ENCODE data around the gene MARVELD1. TPM values are rescaled to one million over a fixed set of nuclear protein-coding genes. Genes with fewer than 3 reads are reported as not detected.
"Not testable (repeated sequence)": the region's sequence is repeated elsewhere in the genome, so short reads cannot be mapped to it uniquely, and the experiment has no call there.

Gene MARVELD1
- total and polyA plus RNA-seq, 10 donors: 3.7 to 24.6 (median 12.9) TPM

DNA sequence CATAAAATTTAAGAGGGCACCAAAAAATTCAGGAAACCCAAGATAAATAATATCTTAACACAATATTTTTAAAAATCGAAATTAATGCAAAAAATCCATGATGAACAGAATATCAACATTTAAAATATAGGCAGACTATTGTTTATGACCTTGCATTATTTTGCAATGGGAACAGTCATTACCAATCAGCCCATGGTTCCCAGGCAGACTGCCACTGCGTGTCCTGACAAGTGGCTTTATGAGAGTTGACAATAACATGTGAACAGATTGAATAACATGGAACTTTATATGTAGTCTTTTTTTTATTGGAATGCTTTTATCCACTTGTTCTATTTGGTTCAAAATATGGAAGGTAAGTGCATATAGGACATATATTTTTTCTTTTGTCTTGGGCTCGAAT is 23.4 kb upstream of the MARVELD1 start:
- TF ChIP-seq POLR2AphosphoS5 (IDR thresholded peaks at IDR 0.05) (no peak), POLR2A (IDR thresholded peaks at IDR 0.05) (no peak)
- TF ChIP-seq, protein P1, sequence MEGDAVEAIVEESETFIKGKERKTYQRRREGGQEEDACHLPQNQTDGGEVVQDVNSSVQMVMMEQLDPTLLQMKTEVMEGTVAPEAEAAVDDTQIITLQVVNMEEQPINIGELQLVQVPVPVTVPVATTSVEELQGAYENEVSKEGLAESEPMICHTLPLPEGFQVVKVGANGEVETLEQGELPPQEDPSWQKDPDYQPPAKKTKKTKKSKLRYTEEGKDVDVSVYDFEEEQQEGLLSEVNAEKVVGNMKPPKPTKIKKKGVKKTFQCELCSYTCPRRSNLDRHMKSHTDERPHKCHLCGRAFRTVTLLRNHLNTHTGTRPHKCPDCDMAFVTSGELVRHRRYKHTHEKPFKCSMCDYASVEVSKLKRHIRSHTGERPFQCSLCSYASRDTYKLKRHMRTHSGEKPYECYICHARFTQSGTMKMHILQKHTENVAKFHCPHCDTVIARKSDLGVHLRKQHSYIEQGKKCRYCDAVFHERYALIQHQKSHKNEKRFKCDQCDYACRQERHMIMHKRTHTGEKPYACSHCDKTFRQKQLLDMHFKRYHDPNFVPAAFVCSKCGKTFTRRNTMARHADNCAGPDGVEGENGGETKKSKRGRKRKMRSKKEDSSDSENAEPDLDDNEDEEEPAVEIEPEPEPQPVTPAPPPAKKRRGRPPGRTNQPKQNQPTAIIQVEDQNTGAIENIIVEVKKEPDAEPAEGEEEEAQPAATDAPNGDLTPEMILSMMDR (IDR thresholded peaks at IDR 0.05 in 8 of 11, conservative IDR thresholded peaks at IDR 0.05 in 3 of 11): no peak
- Histone ChIP-seq H3K9me3 (peaks cover 0 to 4% (median 0%) of the 10 kb centered on the region in 8 donors), H3K4me1 (peaks cover 11 to 42% (median 33%) of the 10 kb centered on the region in 6 donors), H3K4me3 (no peak overlapping the region), H3K27ac (peak overlapping the region in 3 of 8 donors; percentile 89 to 92 (median 90)), H3K36me3 (no peaks in the 10 kb centered on the region), H3K27me3 (replicated peaks in 1 of 7) (no peaks in the 10 kb centered on the region)
- peak; percentile 15 for DNase-seq
- intact Hi-C loops (cut with DNase I; ENCODE audit: low total_unique reads): no loop called here
- 82 to 96% (median 91%) methylated on average over 3 of the region's 3 CpGs for WGBS, 5 donors

DNA sequence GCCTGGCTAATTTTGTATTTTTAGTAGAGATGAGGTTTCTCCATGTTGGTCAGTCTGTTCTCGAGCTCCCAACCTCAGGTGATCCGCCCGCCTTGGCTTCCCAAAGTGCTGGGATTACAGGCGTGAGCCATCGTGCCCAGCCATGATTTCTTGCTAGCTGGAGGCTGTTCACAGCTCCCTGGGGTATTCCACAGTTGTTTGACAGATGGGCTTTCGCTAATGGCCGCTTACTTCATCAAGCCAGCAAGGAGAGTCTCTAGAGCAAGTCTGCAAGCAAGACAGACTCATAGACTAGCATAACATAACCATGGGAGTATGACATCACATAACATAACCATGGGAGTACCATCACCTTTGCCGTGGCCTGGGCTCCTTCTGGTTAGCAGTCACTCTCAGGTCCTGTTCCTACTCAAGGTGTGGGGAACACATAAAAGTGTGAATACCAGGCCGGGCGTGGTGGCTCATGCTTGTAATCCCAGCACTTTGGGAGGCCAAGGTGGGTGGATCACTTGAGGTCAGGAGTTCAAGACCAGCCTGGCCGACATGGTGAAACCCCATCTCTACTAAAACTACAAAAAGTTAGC is 15.4 kb upstream of the MARVELD1 start:
- WGBS, 5 donors: 84 to 91% (median 88%) methylated on average over 11 of the region's 11 CpGs
- DNase-seq; intact Hi-C loops (cut with DNase I; ENCODE audit: low total_unique reads); H3K27me3 ChIP-seq (replicated peaks in 1 of 7); H3K9me3 ChIP-seq; H3K36me3 ChIP-seq; H3K4me3 ChIP-seq; H3K27ac ChIP-seq; H3K4me1 ChIP-seq: not testable (repeated sequence)

DNA sequence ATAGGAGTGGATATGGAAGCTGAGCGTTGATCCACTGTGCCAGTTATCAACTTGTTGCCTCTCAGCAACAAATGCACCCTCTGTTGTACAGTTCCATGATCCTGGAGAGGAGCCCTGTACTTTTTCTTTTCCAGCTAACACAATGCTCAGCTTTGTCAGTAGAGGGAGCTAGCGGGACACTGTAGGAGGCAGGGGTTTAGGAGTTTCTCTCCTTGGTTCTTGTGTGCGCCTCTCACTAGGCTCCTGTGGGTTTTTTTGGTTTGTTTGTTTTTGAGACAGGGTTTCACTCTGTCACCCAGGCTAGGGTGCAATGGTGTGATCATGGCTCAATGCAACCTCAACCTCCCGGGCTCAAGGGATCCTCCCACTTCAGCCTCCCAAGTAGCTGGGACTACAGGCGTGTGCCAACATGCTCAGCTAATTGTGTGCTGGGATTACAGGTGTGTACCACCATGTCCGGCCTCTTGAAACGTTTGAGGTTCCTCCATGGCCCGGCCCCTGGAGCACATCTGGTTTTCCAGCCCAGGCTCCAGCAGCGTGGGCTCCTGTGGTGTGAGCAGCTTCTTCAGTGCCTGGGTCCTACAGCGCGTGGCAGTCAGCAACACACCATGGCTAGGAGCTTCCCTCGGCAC is 12.0 kb upstream of the MARVELD1 start:
- TF ChIP-seq, protein P1 (IDR thresholded peaks at IDR 0.05 in 8 of 11, conservative IDR thresholded peaks at IDR 0.05 in 3 of 11): peak; percentile 43 to 79 (median 73)
- no peak for TF ChIP-seq POLR2AphosphoS5 (IDR thresholded peaks at IDR 0.05)
- no peaks in the 10 kb centered on the region for H3K36me3 ChIP-seq
- H3K9me3 ChIP-seq: no peaks in the 10 kb centered on the region
- H3K4me1 ChIP-seq: peaks cover 0 to 9% (median 4%) of the 10 kb centered on the region in 6 donors
- no peak overlapping the region for H3K27ac ChIP-seq
- no peak for DNase-seq
- intact Hi-C loops (cut with DNase I; ENCODE audit: low total_unique reads): loop anchor here (5.0 kb wide), 1 partner anchor 36 kb away; the partner anchor contains the start of gene ZFYVE27
- H3K27me3 ChIP-seq (replicated peaks in 1 of 7): no peaks in the 10 kb centered on the region
- WGBS, 5 donors: 47 to 58% (median 53%) methylated on average over 10 to 12 of the region's 12 CpGs
- no peak overlapping the region for H3K4me3 ChIP-seq

- H3K27ac ChIP-seq: no peak overlapping the region
- peaks cover 0 to 9% (median 4%) of the 10 kb centered on the region in 6 donors for H3K4me1 ChIP-seq
- intact Hi-C loops (cut with DNase I; ENCODE audit: low total_unique reads): loop anchor here (5.0 kb wide), 1 partner anchor 34 kb away; the partner anchor contains the start of gene ZFYVE27
- peak; percentile 6 for DNase-seq
- WGBS, 5 donors: 81 to 97% (median 91%) methylated on average over 7 of the region's 7 CpGs
- no peaks in the 10 kb centered on the region for H3K36me3 ChIP-seq
- H3K4me3 ChIP-seq: no peak overlapping the region
- H3K9me3 ChIP-seq: no peaks in the 10 kb centered on the region
- TF ChIP-seq, protein P1 (IDR thresholded peaks at IDR 0.05 in 8 of 11, conservative IDR thresholded peaks at IDR 0.05 in 3 of 11): no peak
- TF ChIP-seq POLR2A (IDR thresholded peaks at IDR 0.05) (no peak), POLR2AphosphoS5 (IDR thresholded peaks at IDR 0.05) (no peak)
- peaks cover 0 to 10% (median 0%) of the 10 kb centered on the region in 7 donors for H3K27me3 ChIP-seq (replicated peaks in 1 of 7)
These were observed 10.0 kb upstream of the MARVELD1 start for GRCh38 chr10:97703398-97704067.

Measured in spleen (tissue), 11 donors.